Anterior cingulate cortex (tissue), 58 donors: Measurements from ENCODE around the gene HGS.
A peak's percentile ranks its signal among the peaks of the same experiment; 100 is the strongest.

Experiments used
- DNase-seq, 58 donors: peaks; one replicate each; lab custom pipeline; 2025; lab: John Stamatoyannopoulos, UW

HGS gene

GRCh38 chr17:81681672-81682071 lies 2.1 kb upstream of the HGS start:
- peak in 6 of 58 donors; percentile 9 to 44 (median 20) for DNase-seq

- peak in 2 of 58 donors; percentile 18 to 32 for DNase-seq
Observed at GRCh38 chr17:81682565-81683207, 1.1 kb upstream of the HGS start.

- peak in 3 of 58 donors; percentile 27 to 39 (median 39) for DNase-seq
Observed at GRCh38 chr17:81683208-81683583, 615 bp upstream of the HGS start.

- no peak for DNase-seq
Observed at GRCh38 chr17:81684442-81684911, 666 bp downstream of the HGS start.

- peak in 1 of 58 donors; percentile 18 for DNase-seq
Observed at GRCh38 chr17:81685108-81685507, 1.3 kb downstream of the HGS start.

- DNase-seq = no peak
Observed at GRCh38 chr17:81686614-81687013, 2.8 kb downstream of the HGS start.

GRCh38 chr17:81687770-81688541 lies 4.1 kb downstream of the HGS start:
- no peak for DNase-seq

- DNase-seq = no peak
Observed at GRCh38 chr17:81688616-81689015, 4.8 kb downstream of the HGS start.

GRCh38 chr17:81690066-81690465 lies 6.3 kb downstream of the HGS start:
- DNase-seq = no peak

GRCh38 chr17:81690549-81690948 lies 6.7 kb downstream of the HGS start:
- DNase-seq = no peak

- DNase-seq = no peak
Observed at GRCh38 chr17:81691196-81691595, 7.4 kb downstream of the HGS start.

- DNase-seq = no peak
Observed at GRCh38 chr17:81691608-81692007, 7.8 kb downstream of the HGS start.

- no peak for DNase-seq
Observed at GRCh38 chr17:81693509-81694210, 9.8 kb downstream of the HGS start.

GRCh38 chr17:81694810-81695209 lies 11.0 kb downstream of the HGS start:
- no peak for DNase-seq

GRCh38 chr17:81695211-81695610 lies 11.4 kb downstream of the HGS start:
- no peak for DNase-seq

- no peak for DNase-seq
Observed at GRCh38 chr17:81695801-81696200, 12.0 kb downstream of the HGS start.

GRCh38 chr17:81696218-81696941 lies 12.6 kb downstream of the HGS start:
- DNase-seq = no peak

- no peak for DNase-seq
Observed at GRCh38 chr17:81697261-81698044, 13.6 kb downstream of the HGS start.

GRCh38 chr17:81700353-81701287 lies 16.8 kb downstream of the HGS start:
- DNase-seq = no peak
